Duodenal mucosa (tissue), 2 donors: ENCODE measurements around the gene CHAF1B.

Experiments
- H3K27ac ChIP-seq: one replicate; pipeline ENCODE4 v1.7.0; 2013; ENCODE audit warnings: low read depth, low read length
- H3K27me3 ChIP-seq, 2 donors: one replicate each; pipeline ENCODE4 v1.7.0; 2013; ENCODE audit warnings: low read length in 2 of 2, control low read depth in 1 of 2; ENCODE audit not compliant: insufficient read depth in 2 of 2, control insufficient read depth in 1 of 2
- H3K36me3 ChIP-seq, 2 donors: one replicate each; pipeline ENCODE4 v1.7.0; 2013; ENCODE audit warnings: low read length in 2 of 2, control low read depth in 1 of 2; ENCODE audit not compliant: insufficient read depth in 2 of 2, control insufficient read depth in 1 of 2
- H3K4me1 ChIP-seq, 2 donors: one replicate each; pipeline ENCODE4 v1.7.0; 2013; ENCODE audit warnings: low read length in 2 of 2, control low read depth in 1 of 2; ENCODE audit not compliant: insufficient read depth in 2 of 2, control insufficient read depth in 1 of 2
- H3K4me3 ChIP-seq, 2 donors: one replicate each; pipeline ENCODE4 v1.7.0; 2013; ENCODE audit warnings: low read length in 2 of 2, low read depth in 1 of 2
- H3K9ac ChIP-seq, 2 donors: one replicate each; pipeline ENCODE4 v1.7.0; 2013; ENCODE audit warnings: low read length in 2 of 2, low read depth in 1 of 2
- H3K9me3 ChIP-seq, 2 donors: one replicate each; pipeline ENCODE4 v1.7.0; 2013; ENCODE audit warnings: low read length in 2 of 2, control low read depth in 1 of 2; ENCODE audit not compliant: control insufficient read depth in 1 of 2

Gene CHAF1B

DNA sequence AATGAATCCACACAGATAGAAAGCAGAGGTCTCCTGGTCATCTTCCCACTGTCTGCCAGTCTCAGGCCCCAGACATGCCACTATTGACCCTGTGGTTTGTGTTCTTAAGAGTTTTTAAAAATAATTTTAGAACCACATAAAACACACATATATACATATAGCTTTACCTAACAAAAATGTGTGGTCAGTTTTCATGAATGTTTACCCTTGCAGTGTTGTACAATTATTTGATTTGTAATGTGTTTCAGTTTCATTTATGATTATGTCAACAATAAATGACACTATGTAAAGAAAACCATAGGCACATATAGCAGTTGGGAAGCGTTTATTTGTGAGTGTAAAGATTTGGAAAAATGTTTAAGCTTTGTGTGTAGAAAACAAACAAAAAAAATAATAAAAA is 17.1 kb downstream of the CHAF1B start:
- H3K4me3 ChIP-seq, result no peak overlapping the region
- H3K27me3 ChIP-seq, result no peaks in the 10 kb centered on the region
- H3K4me1 ChIP-seq, result no peaks in the 10 kb centered on the region
- no peak overlapping the region for H3K27ac ChIP-seq
- H3K9me3 ChIP-seq, result no peaks in the 10 kb centered on the region
- no peak overlapping the region for H3K9ac ChIP-seq
- peaks cover 0 to 8% of the 10 kb centered on the region in 2 donors for H3K36me3 ChIP-seq

DNA sequence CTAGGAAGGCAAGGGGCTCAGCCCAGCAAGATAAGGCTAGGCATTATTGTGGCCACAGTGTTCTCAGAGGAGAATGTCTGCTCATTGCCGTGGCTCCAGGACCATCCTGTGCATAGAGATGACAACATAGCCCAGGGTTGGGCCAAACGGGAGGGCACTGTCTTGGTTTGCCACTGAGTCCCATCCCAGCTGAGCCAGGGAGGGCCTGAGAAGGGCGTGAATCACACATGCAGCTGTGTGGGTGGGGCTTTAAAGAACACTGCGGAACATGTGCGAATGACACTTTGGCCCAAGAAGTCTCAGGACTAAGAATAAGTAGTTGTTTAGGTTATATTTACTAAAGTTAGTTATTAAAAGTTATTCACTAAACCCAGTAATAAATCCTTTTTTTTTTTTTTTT is 18.5 kb downstream of the CHAF1B start:
- Histone ChIP-seq H3K4me1 (no peaks in the 10 kb centered on the region), H3K4me3 (no peak overlapping the region), H3K9me3 (no peaks in the 10 kb centered on the region), H3K36me3 (peaks cover 0 to 8% of the 10 kb centered on the region in 2 donors), H3K27me3 (no peaks in the 10 kb centered on the region), H3K9ac (no peak overlapping the region), H3K27ac (no peak overlapping the region)

DNA sequence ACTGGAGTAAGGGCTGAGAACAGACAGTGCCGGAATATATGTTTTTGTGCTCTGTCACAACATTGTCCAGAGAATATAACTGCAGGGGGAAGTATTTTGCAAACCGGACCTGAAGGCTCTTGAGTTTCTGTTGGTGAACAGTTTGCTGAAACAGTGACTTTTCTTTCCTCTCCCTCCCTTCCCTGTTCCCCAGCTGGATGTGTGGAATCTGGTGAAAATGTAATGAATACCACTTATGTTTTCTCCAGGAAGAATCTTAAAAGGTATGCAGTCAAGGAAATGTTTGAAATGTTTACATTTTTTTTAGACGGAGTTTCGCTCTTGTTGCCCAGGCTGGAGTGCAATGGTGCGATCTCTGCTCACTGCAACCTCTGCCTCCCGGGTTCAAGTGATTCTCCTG is 23.4 kb downstream of the CHAF1B start:
- Histone ChIP-seq H3K36me3 (peaks cover 0 to 10% of the 10 kb centered on the region in 2 donors), H3K4me1 (no peaks in the 10 kb centered on the region), H3K9ac (no peak overlapping the region), H3K27me3 (no peaks in the 10 kb centered on the region), H3K27ac (no peak overlapping the region), H3K4me3 (no peak overlapping the region), H3K9me3 (no peaks in the 10 kb centered on the region)

DNA sequence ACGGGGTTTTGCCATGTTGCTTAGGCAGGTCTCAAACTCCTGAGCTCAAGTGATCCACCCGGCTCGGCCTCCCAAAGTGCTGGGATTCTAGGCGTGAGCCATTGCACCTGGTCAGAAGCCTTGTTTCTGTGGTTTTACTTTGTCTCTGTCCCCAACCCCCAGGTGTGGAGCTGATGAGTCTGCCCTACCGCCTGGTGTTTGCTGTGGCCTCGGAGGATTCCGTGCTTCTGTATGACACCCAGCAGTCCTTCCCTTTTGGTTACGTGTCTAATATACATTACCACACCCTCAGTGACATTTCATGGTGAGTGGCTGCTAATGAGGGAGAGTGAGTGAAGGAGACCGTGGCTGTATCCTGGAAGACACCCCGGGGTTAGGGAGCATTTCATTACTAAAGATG is 26.1 kb downstream of the CHAF1B start:
- H3K4me1 ChIP-seq, result no peaks in the 10 kb centered on the region
- no peaks in the 10 kb centered on the region for H3K27me3 ChIP-seq
- no peak overlapping the region for H3K9ac ChIP-seq
- H3K27ac ChIP-seq, result no peak overlapping the region
- no peak overlapping the region for H3K4me3 ChIP-seq
- no peaks in the 10 kb centered on the region for H3K9me3 ChIP-seq
- H3K36me3 ChIP-seq, result peaks cover 5 to 11% of the 10 kb centered on the region in 2 donors

DNA sequence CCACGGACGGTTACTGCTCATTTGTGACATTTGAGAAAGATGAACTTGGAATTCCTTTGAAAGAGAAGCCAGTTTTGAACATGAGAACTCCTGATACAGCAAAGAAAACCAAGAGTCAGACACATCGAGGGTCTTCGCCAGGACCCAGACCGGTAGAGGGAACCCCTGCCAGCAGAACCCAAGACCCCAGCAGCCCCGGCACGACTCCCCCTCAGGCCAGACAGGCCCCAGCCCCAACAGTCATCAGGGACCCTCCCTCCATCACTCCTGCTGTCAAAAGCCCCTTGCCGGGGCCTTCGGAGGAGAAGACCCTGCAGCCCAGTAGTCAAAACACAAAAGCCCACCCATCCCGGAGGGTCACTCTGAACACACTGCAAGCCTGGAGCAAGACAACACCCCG is 27.7 kb downstream of the CHAF1B start:
- no peak overlapping the region for H3K9ac ChIP-seq
- H3K9me3 ChIP-seq, result no peaks in the 10 kb centered on the region
- no peak overlapping the region for H3K4me3 ChIP-seq
- H3K27me3 ChIP-seq, result no peaks in the 10 kb centered on the region
- peaks cover 5 to 16% of the 10 kb centered on the region in 2 donors for H3K36me3 ChIP-seq
- no peak overlapping the region for H3K27ac ChIP-seq
- no peaks in the 10 kb centered on the region for H3K4me1 ChIP-seq

DNA sequence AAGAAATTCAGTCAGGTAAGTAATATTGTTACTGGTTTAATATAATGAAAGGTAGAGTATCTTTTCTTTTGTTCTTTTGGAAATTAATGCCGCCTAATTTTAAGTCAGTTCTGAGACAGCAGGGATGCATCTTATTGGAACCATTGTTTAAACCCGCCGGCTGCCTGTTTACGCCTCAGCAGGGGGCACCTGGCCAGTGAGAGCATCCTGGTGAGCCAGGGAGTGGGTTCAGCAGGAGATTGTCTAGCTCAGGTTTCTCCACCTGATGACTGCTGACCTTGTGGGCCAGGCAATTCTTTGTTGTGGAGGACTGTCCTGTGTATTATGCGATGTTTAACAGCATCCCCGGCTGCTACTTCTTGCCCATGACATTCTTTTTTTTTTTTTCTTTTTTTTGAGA is 30.2 kb downstream of the CHAF1B start:
- H3K27ac ChIP-seq, result no peak overlapping the region
- no peak overlapping the region for H3K9ac ChIP-seq
- H3K27me3 ChIP-seq, result no peaks in the 10 kb centered on the region
- no peaks in the 10 kb centered on the region for H3K4me1 ChIP-seq
- H3K4me3 ChIP-seq, result no peak overlapping the region
- no peaks in the 10 kb centered on the region for H3K9me3 ChIP-seq
- H3K36me3 ChIP-seq, result peaks cover 5 to 16% of the 10 kb centered on the region in 2 donors

DNA sequence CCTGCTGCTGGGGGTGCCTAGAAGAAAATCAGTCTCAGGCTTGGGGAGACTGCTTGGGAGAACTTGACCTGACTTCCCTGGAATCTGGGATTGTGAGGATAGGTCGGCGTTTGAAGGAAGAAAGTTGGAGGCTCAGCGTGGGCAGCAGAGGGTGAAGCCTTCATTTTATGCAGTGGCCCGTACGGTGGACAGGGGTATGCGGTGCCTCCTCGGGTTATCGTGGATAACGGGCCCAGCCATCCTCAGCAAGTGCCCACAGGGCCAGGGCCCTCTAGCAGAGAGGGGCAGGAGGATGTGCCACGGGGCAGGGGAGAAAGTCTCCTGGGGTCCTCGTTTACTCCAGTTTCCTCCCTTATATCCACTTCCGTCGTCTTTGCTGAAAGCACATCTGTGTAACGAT is 34.0 kb downstream of the CHAF1B start:
- Histone ChIP-seq H3K4me3 (no peak overlapping the region), H3K27me3 (no peaks in the 10 kb centered on the region), H3K27ac (no peak overlapping the region), H3K4me1 (no peaks in the 10 kb centered on the region), H3K9me3 (no peaks in the 10 kb centered on the region), H3K36me3 (peaks cover 5 to 6% of the 10 kb centered on the region in 2 donors), H3K9ac (no peak overlapping the region)

DNA sequence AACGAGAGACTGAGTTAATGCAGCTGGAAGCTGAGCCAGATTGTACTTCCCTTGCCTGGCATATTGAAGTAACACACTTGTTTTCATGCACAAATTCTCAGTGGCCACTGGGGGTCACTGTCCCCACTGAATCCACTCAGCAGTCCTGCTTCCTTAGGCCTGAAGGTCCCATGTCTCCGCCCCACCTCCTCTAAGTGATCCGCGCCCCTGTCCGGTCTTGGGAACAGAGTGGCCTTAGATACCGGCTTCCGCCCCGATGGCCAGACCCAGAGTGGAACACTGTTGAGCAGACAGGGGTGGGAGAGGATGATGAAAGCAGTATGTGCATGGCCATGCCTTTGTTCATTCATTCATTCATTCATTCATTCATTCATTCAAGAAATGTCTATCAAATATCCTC is 34.8 kb downstream of the CHAF1B start:
- Histone ChIP-seq H3K27ac (no peak overlapping the region), H3K27me3 (no peaks in the 10 kb centered on the region), H3K36me3 (peaks cover 4 to 6% of the 10 kb centered on the region in 2 donors), H3K9ac (no peak overlapping the region), H3K9me3 (no peaks in the 10 kb centered on the region), H3K4me3 (no peak overlapping the region), H3K4me1 (no peaks in the 10 kb centered on the region)

DNA sequence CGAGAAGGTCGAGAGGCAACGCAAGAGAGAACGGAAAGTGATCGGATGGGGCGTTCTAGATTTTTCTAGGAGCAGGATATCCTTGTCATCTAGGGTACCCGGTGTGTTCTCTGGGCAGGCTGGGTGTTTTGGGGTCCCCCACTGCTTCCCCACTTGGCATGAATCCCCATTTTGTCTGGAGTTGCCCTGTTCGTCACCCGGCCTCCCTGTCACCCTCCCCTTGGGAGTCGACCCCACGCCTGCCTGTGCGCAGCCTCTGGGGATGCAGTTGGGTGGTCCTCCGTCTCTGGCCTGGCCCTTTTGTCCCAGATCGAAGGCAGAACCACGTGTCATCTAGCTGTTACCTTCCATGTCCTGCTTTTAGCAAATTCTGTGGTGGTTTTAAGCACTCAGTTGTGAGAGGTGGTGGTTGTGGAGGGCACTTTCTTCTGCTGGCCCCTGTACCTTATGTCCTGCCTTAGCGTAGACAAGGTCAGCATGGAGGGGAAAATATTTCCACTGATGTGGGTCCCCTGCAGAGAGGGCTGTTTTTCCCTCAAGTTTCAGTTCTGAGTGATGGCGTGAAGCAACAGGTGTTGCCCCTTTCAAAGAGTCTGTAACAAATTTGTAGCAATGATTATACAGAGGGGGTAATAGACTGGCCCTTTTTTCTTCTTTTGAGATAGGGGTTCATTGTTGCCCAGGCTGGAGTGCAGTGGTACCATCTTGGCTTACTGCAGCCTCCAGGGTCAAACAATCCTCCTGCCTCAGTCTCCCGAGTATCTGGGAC is 35.6 kb downstream of the CHAF1B start:
- H3K9me3 ChIP-seq, result no peaks in the 10 kb centered on the region
- peaks cover 0 to 6% of the 10 kb centered on the region in 2 donors for H3K36me3 ChIP-seq
- no peak overlapping the region for H3K9ac ChIP-seq
- no peaks in the 10 kb centered on the region for H3K27me3 ChIP-seq
- H3K27ac ChIP-seq, result no peak overlapping the region
- H3K4me1 ChIP-seq, result no peaks in the 10 kb centered on the region
- H3K4me3 ChIP-seq, result no peak overlapping the region

DNA sequence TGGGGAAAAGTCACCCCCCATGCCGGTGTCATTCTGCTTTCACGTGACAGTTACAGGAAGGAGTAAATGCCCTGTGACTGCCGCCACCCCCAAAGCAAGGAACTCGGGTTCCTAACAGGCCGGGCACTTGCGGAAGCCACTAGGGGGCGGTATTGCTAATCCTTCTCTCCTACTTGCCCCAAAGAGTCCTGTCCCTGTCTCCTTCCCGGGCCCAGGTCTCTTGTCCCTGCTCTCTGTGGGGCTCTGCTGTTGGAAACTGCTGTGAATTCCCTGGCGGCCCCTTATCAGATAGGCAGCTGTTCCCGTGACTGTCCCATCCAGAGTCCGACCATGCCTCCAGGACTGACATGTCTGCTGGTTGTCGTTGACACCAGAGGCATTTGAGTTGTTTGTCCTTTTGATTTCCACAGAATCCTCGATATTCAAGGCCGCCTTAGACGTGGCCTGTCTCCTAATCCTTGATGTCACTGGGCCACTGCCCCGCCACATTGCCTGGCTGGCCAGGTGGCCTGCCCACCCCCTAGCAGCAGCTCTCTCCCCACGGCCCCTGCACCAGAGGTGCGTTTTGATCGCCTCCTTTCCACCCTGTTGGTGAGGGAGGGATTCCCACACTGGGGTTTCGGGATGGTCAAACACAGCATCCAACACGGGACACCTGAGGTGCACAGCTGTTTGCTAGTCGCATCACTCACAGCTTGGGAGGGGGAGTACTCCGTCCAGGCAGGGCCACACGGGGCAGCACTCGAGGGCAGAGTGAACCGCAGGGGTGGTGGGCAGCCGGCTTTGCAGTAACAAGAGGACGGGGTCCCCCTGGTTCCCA is 37.3 kb downstream of the CHAF1B start:
- Histone ChIP-seq H3K9ac (no peak overlapping the region), H3K4me1 (no peaks in the 10 kb centered on the region), H3K36me3 (no peaks in the 10 kb centered on the region), H3K9me3 (no peaks in the 10 kb centered on the region), H3K4me3 (no peak overlapping the region), H3K27me3 (no peaks in the 10 kb centered on the region), H3K27ac (no peak overlapping the region)
